ACC112 (cell line): ENCODE data around the gene NPTXR.
"Not testable (repeated sequence)": the region's sequence is repeated elsewhere in the genome, so short reads cannot be mapped to it uniquely, and the experiment has no call there.

Source experiments
- H2AFZ ChIP-seq: fragments of 200-600 bp; sonication (generic); one replicate; pipeline ENCODE4 v1.6.0; 2017; ENCODE audit warnings: antibody characterized with exemption, low read length; ENCODE audit not compliant: unreplicated experiment
- H3K27ac ChIP-seq: fragments of 200-600 bp; sonication (generic); 2 replicates; pipeline ENCODE4 v1.5.1; 2014; ENCODE audit warnings: low read depth, mild to moderate bottlenecking, antibody characterized with exemption, low read length, moderate library complexity
- H3K27me3 ChIP-seq: fragments of 200-600 bp; sonication (generic); 2 replicates; pipeline ENCODE4 v1.6.1; 2014; ENCODE audit warnings: mild to moderate bottlenecking, antibody characterized with exemption, low read length, moderate library complexity, mixed read lengths; ENCODE audit not compliant: insufficient read depth
- H3K36me3 ChIP-seq: fragments of 200-600 bp; sonication (generic); 2 replicates; pipeline ENCODE4 v1.6.1; 2016; ENCODE audit warnings: mild to moderate bottlenecking, antibody characterized with exemption, low read length, moderate library complexity, mixed read lengths; ENCODE audit not compliant: insufficient read depth
- H3K4me1 ChIP-seq: fragments of 200-600 bp; sonication (generic); one replicate; pipeline ENCODE4 v1.6.1; 2016; ENCODE audit warnings: low read length, mixed read lengths; ENCODE audit not compliant: insufficient read depth, unreplicated experiment, control insufficient read depth
- H3K4me3 ChIP-seq: fragments of 200-600 bp; sonication (generic); 2 replicates; pipeline ENCODE4 v1.5.1; 2014; ENCODE audit warnings: mild to moderate bottlenecking, low read depth, low read length
- H3K79me2 ChIP-seq: fragments of 200-600 bp; sonication (generic); one replicate; pipeline ENCODE4 v1.6.0; 2016; ENCODE audit warnings: low read length; ENCODE audit not compliant: control insufficient read depth, unreplicated experiment, insufficient read depth

NPTXR gene

GRCh38 chr22:38861927-38862326 is 18.1 kb upstream of the NPTXR start:
- Histone ChIP-seq H3K4me3 (no peak overlapping the region), H3K4me1 (peaks cover 13% of the 10 kb centered on the region), H3K27ac (no peak overlapping the region), H3K36me3 (no peaks in the 10 kb centered on the region), H2AFZ (no peak overlapping the region), H3K79me2 (peaks cover 2% of the 10 kb centered on the region), H3K27me3 (no peaks in the 10 kb centered on the region)

DNA sequence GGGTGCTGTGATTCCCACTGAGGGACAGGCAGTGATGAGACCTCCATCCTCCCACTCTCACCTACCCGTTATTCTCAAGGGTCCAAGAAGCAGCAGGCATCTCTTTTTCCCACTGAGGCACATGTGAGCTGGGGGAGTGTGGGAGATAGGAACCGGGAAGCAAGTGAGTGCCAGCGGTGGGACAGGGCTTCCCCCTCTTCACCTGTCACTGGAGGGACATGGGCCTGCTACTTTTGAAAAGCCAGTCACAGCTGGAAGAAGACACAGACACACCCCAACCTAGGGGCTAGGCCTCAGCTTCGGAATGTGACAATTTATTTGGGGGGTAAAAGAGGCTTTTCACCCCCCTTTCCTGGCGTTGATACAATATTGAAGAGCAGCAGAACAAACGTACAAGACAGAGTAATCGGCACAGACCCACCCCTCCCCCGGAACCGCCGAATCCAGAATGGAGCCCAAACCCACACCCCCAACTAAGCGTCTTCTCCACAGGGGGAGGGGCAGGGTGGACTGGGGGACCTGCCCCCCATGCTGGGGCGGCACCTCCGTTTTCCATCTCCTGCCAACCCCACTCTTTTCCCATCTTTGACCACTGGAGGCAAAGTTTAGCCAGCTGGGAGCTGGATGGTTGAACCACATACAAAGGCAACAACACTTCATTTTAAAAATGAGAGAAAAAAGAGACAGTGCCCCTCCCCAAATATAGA is 17.5 kb upstream of the NPTXR start:
- Histone ChIP-seq H3K27ac (no peak overlapping the region), H3K36me3 (no peaks in the 10 kb centered on the region), H3K4me3 (no peak overlapping the region), H3K4me1 (peaks cover 13% of the 10 kb centered on the region), H2AFZ (no peak overlapping the region), H3K79me2 (peaks cover 2% of the 10 kb centered on the region), H3K27me3 (no peaks in the 10 kb centered on the region)

GRCh38 chr22:38860283-38861169 is 16.7 kb upstream of the NPTXR start:
- Histone ChIP-seq H3K79me2 (peaks cover 2% of the 10 kb centered on the region), H3K4me1 (peaks cover 13% of the 10 kb centered on the region), H3K27ac (no peak overlapping the region), H3K36me3 (no peaks in the 10 kb centered on the region), H2AFZ (no peak overlapping the region), H3K4me3 (no peak overlapping the region), H3K27me3 (no peaks in the 10 kb centered on the region)

DNA sequence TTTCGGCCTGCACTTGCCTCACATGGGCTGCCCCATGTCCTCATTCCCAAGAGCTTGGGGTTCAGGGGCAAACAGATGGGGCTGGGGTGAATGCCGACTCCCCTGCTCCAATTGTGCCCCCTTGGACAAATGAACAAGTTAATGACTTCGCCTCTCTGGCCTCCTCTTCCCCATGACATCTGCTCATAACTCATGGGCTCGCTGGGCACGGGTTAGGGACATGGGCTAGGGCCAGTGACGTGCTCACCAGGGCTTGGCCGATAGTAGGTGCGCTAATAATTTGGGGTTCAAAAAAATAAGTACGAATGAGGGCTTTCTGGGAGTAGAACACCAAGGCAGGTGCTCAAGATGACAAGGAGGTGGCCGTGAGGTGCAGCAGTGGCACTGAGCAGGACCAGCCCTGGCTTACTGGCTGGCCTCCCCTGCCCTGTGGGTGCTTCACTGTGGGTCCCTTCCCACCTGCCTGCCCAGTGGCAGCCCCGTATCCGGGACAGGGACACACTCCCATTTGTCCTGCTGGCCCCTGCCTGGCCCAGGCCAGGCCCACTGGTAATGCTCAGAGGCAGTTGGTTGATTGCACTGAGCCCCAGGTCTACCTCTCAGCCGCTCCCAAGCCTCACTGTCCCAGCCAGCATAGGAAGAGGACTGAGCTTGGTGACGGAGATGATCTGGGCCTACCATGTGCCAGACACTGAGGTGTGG is 15.9 kb upstream of the NPTXR start:
- H3K4me3 ChIP-seq = no peak overlapping the region
- H3K27me3 ChIP-seq = no peaks in the 10 kb centered on the region
- H3K36me3 ChIP-seq = no peaks in the 10 kb centered on the region
- peaks cover 7% of the 10 kb centered on the region for H3K4me1 ChIP-seq
- no peak overlapping the region for H2AFZ ChIP-seq
- no peaks in the 10 kb centered on the region for H3K79me2 ChIP-seq
- H3K27ac ChIP-seq = no peak overlapping the region

DNA sequence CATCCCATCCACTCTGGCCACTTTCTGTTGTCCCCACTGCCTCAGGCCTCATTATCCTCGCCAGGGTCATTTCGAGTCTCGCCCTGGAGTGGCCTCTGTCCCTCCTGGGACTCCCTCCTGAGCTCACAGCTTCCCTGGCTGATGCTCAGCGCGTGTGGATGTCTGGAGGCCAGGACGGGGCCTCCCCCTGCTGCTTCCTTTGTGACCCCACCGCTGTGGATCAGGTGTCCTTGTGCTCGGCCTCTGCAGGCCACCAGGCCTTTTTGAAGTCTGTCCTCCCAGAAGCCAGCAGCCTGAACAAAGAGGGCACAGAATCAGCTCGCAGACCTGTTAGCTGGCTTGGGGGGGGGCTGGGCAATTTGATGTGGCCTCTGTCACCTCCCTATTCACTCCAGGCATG is 14.7 kb upstream of the NPTXR start:
- no peak overlapping the region for H2AFZ ChIP-seq
- H3K27me3 ChIP-seq = no peaks in the 10 kb centered on the region
- H3K27ac ChIP-seq = no peak overlapping the region
- no peaks in the 10 kb centered on the region for H3K36me3 ChIP-seq
- H3K79me2 ChIP-seq = no peaks in the 10 kb centered on the region
- no peak overlapping the region for H3K4me3 ChIP-seq
- H3K4me1 ChIP-seq = no peaks in the 10 kb centered on the region

- not testable (repeated sequence) for H3K4me3 ChIP-seq, H2AFZ ChIP-seq, H3K27ac ChIP-seq, H3K27me3 ChIP-seq, H3K36me3 ChIP-seq, H3K79me2 ChIP-seq
- peaks cover 14% of the 10 kb centered on the region for H3K4me1 ChIP-seq
Measured at GRCh38 chr22:38854476-38854875, 10.6 kb upstream of the NPTXR start.

DNA sequence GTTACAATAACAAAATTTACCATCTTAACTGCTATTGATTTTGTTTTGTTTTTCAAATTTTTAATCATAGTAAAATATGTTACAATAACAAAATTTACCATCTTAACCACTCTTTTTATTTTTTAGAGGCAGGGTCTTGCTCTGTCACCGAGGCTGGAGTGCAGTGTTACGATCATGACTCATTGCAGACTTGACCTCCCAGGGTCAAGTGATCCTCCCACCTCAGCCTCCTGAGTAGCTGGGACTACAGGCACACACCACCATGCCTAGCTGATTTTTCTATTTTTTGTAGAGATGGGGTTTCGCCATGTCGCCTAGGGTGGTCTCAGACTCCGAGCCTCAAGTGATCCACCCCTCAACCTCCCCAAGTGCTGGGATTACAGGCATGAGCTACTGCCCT is 10.1 kb upstream of the NPTXR start:
- peaks cover 14% of the 10 kb centered on the region for H3K4me1 ChIP-seq
- H3K4me3 ChIP-seq, H2AFZ ChIP-seq, H3K79me2 ChIP-seq, H3K27ac ChIP-seq, H3K36me3 ChIP-seq, H3K27me3 ChIP-seq: not testable (repeated sequence)

DNA sequence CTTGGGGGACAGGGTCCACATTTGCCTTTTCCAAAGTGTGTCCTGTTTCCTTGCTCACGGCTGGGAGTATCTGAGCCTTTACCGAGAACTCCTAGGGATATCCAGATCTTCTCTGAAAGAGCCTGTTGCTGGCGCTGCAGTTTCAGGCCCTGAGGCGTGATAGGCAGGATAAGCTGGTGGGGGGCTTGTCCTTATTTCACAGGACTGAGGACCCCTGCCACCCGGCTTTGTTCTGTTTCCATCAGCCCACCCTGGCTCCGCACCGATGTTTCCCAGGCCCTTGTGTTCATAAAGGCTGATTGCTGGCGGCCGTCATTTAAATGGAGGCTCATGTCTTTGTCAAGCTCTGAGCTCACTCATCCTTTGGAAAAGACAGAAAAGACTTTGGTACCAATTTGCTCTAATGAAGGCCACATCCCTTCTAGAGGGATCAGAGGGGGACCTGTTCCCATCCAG is 9.4 kb upstream of the NPTXR start:
- no peaks in the 10 kb centered on the region for H3K79me2 ChIP-seq
- peaks cover 14% of the 10 kb centered on the region for H3K4me1 ChIP-seq
- no peaks in the 10 kb centered on the region for H3K36me3 ChIP-seq
- no peak overlapping the region for H2AFZ ChIP-seq
- no peaks in the 10 kb centered on the region for H3K27me3 ChIP-seq
- H3K27ac ChIP-seq = no peak overlapping the region
- H3K4me3 ChIP-seq = no peak overlapping the region

DNA sequence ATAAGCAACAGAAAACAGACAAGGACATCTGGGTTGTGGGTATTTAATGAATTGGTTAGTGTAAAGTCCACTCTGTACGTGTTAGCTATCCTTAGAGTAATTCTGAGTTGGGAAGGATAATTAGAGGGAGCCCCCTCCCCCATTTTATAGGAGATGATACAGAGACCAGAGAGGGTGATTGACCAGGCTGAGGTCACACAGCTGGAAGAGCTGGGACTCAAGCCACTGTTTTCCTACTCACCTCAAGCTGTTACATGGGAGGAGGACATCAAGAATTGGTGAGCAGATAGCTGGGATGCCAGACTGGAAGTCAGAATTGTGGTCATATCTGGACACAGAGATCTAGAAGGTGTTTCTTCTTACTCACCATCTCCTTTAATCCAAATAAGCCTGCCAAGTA is 8.7 kb upstream of the NPTXR start:
- Histone ChIP-seq H3K4me1 (peaks cover 14% of the 10 kb centered on the region), H2AFZ (no peak overlapping the region), H3K27ac (no peak overlapping the region), H3K79me2 (no peaks in the 10 kb centered on the region), H3K4me3 (no peak overlapping the region), H3K27me3 (no peaks in the 10 kb centered on the region), H3K36me3 (no peaks in the 10 kb centered on the region)

DNA sequence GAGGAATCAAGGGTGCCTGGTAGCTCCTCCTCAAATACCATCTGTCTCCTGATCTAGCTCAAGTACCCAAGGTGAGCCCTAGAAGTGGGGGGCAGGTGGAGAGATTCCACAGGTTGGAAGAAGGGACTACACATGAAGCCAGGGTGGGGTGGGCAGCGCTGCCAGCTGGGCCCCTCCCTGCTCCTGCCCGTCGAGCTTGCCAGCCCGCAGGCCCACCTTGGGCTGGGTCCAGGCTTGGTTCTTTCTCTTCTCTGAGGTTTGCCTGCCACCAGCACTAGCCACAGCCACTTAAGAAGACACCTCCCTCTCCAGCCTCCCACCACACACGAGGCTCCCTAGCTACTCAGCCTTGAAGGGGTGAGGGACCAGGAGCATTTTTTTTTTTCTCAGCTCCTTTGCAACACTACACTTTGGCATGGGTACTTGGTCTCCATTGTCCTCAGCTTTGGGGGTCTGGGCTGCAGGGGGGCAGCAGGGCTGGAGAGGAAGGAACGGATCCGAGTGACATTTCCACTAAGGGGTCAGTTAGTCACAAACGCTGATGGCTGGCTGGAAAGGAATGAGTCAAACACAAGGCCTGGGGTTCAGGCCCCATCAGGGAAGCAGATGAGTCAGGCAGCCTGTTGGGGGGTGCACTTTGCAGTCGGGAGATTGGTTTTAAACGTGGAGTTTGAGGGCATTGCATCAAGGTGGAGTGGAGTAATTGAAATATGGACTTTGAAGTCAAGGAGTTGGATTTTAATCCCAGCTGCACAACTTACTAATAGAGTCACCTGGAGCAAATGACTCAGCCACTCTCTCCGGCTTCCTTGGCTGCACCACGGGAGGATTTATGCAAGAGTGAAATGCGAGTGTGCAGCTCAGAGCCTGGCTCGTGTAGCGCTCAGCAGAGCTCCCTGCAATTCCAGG is 7.4 kb upstream of the NPTXR start:
- no peaks in the 10 kb centered on the region for H3K79me2 ChIP-seq
- H3K36me3 ChIP-seq = no peaks in the 10 kb centered on the region
- no peaks in the 10 kb centered on the region for H3K27me3 ChIP-seq
- no peak overlapping the region for H3K4me3 ChIP-seq
- peaks cover 14% of the 10 kb centered on the region for H3K4me1 ChIP-seq
- no peak overlapping the region for H2AFZ ChIP-seq
- no peak overlapping the region for H3K27ac ChIP-seq
